HepG2 (cell line): ENCODE measurements around the gene FAM174C. TPM values are rescaled to one million over a fixed set of nuclear protein-coding genes. Genes with fewer than 3 reads are reported as not detected.
A peak's percentile ranks its signal among the peaks of the same experiment; 100 is the strongest.

ENCODE experiments used
- ATAD3A ChIP-seq: sonication (generic); formaldehyde crosslinking; IDR thresholded peaks from 2 replicates; pipeline ENCODE4 v1.4.0; 2020; ENCODE audit warnings: missing genetic modification reagents
- HBP1 ChIP-seq: IDR thresholded peaks from 2 replicates; pipeline ENCODE4 v1.6.1; 2016; ENCODE audit warnings: low read depth, control low read depth
- MBD4 ChIP-seq: IDR thresholded peaks from 2 replicates; pipeline ENCODE4 v1.6.1; 2012; ENCODE audit warnings: low read length, inconsistent platforms, borderline replicate concordance
- MEF2D ChIP-seq: sonication (generic); formaldehyde crosslinking; IDR thresholded peaks from 2 replicates; pipeline ENCODE4 v1.5.1; 2020; ENCODE audit warnings: mild to moderate bottlenecking, missing genetic modification reagents
- NR2F2 ChIP-seq: IDR thresholded peaks from 2 replicates; pipeline ENCODE4 v1.6.1; 2012; ENCODE audit warnings: low read depth, inconsistent platforms, borderline replicate concordance
- POLR2A ChIP-seq, 2 experiments: IDR thresholded peaks; 2 replicates each; pipeline ENCODE4 v1.6.1; 2011; ENCODE audit warnings: low read depth in 2 of 2, low read length in 2 of 2, mild to moderate bottlenecking in 1 of 2, moderate library complexity in 1 of 2; ENCODE audit not compliant: insufficient read depth in 1 of 2
- RARA ChIP-seq: IDR thresholded peaks from 2 replicates; pipeline ENCODE4 v1.6.1; 2016; ENCODE audit warnings: missing genetic modification reagents, missing compliant biosample characterization
- RBM39 ChIP-seq: fragments of 200-400 bp; formaldehyde crosslinking; IDR thresholded peaks from one replicate; pipeline ENCODE4 v1.6.1; 2018; ENCODE audit warnings: antibody characterized with exemption, mild to moderate bottlenecking, low read depth, low read length; ENCODE audit not compliant: poor library complexity, severe bottlenecking
- SNAPC5 ChIP-seq: sonication (generic); formaldehyde crosslinking; IDR thresholded peaks from 2 replicates; pipeline ENCODE4 v1.8.1; 2023; ENCODE audit warnings: mild to moderate bottlenecking, missing genetic modification reagents, borderline replicate concordance
- TEAD3 ChIP-seq: optimal IDR thresholded peaks from 2 replicates; pipeline ENCODE3; 2016; ENCODE audit warnings: borderline replicate concordance
- ZFP41 ChIP-seq: sonication (generic); formaldehyde crosslinking; IDR thresholded peaks from 2 replicates; pipeline ENCODE4 v1.4.0; 2020; ENCODE audit warnings: mild to moderate bottlenecking, missing genetic modification reagents, borderline replicate concordance
- ZNF207 ChIP-seq: fragments of 450-650 bp; IDR thresholded peaks from 2 replicates; pipeline ENCODE4 v1.6.1; 2016; ENCODE audit warnings: antibody characterized with exemption, borderline replicate concordance
- ZNF225 ChIP-seq: sonication (generic); formaldehyde crosslinking; IDR thresholded peaks from 2 replicates; pipeline ENCODE4 v1.4.0; 2020; ENCODE audit warnings: mild to moderate bottlenecking, missing genetic modification reagents
- ZNF337 ChIP-seq: sonication (generic); formaldehyde crosslinking; IDR thresholded peaks from 2 replicates; pipeline ENCODE4 v1.5.1; 2020; ENCODE audit warnings: missing genetic modification reagents, low read depth, mild to moderate bottlenecking, borderline replicate concordance
- ZNF34 ChIP-seq: sonication (generic); formaldehyde crosslinking; IDR thresholded peaks from 2 replicates; pipeline ENCODE4 v1.4.0; 2020; ENCODE audit warnings: mild to moderate bottlenecking, missing genetic modification reagents, borderline replicate concordance
- ZNF513 ChIP-seq: sonication (generic); formaldehyde crosslinking; conservative IDR thresholded peaks from 2 replicates; pipeline ENCODE4 v1.5.0; 2020; ENCODE audit warnings: missing genetic modification reagents
- ZNF569 ChIP-seq: sonication (generic); formaldehyde crosslinking; IDR thresholded peaks from 2 replicates; pipeline ENCODE4 v1.5.0; 2020; ENCODE audit warnings: mild to moderate bottlenecking, missing genetic modification reagents, moderate library complexity, borderline replicate concordance
- polyA plus RNA-seq, 8 experiments: library from polyadenylated mRNA; depleted of rRNA in 3 of 8; stranded (reverse) in 7 of 8; unstranded in 1 of 8; fragments of >200 nt; fragmentation: Illumina TruSeq in 4 of 8; extraction: Trizol in 4 of 8; gene quantifications; 2 replicates each; pipeline versions ENCODE4 v1.2.1 to v1.2.3, GENCODE V29; 2011 to 2016; ENCODE audit warnings: low read depth in 4 of 8, missing spikeins in 1 of 8, mixed read lengths in 1 of 8; ENCODE audit not compliant: insufficient read depth in 1 of 8
- total RNA-seq, 5 experiments: library from RNA; depleted of rRNA; stranded (reverse); fragments of >200 nt; fragmentation: Illumina TruSeq; extraction: Trizol; gene quantifications; 2 replicates each; pipeline ENCODE4 v1.2.3, GENCODE V29; 2016; ENCODE audit warnings: low read depth in 1 of 5
- TF ChIP-seq, protein P1 (sequence below): sonication (generic); formaldehyde crosslinking; IDR thresholded peaks from 2 replicates; pipeline ENCODE4 v1.4.0; 2020; ENCODE audit warnings: missing genetic modification reagents
- TF ChIP-seq, protein P2 (sequence below): sonication (generic); formaldehyde crosslinking; IDR thresholded peaks from 2 replicates; pipeline ENCODE4 v1.9.0; 2021; ENCODE audit warnings: missing genetic modification reagents, mild to moderate bottlenecking, borderline replicate concordance
- TF ChIP-seq, protein P3 (sequence below): sonication (generic); formaldehyde crosslinking; IDR thresholded peaks from 2 replicates; pipeline ENCODE4 v1.8.0; 2022; ENCODE audit warnings: missing genetic modification reagents, low read depth, mild to moderate bottlenecking, borderline replicate concordance

Gene FAM174C
- total and polyA plus RNA-seq, 2 of the 13 experiments (the other 11 are each of a cell fraction or from before 2014, with no cell fraction given): 19.5 to 31.3 TPM

GRCh38 chr19:1251330-1252220 is 23.8 kb upstream of the FAM174C start (continued):
- TF ChIP-seq ZNF34 (CRISPR knock-in tag): no peak
- TF ChIP-seq MEF2D (CRISPR knock-in tag): 0 out of 2 replicates have a peak, but pooled peaks have one; percentile 27
- no peak for TF ChIP-seq SNAPC5
- TF ChIP-seq, protein P1, sequence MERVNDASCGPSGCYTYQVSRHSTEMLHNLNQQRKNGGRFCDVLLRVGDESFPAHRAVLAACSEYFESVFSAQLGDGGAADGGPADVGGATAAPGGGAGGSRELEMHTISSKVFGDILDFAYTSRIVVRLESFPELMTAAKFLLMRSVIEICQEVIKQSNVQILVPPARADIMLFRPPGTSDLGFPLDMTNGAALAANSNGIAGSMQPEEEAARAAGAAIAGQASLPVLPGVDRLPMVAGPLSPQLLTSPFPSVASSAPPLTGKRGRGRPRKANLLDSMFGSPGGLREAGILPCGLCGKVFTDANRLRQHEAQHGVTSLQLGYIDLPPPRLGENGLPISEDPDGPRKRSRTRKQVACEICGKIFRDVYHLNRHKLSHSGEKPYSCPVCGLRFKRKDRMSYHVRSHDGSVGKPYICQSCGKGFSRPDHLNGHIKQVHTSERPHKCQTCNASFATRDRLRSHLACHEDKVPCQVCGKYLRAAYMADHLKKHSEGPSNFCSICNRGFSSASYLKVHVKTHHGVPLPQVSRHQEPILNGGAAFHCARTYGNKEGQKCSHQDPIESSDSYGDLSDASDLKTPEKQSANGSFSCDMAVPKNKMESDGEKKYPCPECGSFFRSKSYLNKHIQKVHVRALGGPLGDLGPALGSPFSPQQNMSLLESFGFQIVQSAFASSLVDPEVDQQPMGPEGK: peak; percentile 85
- TF ChIP-seq ATAD3A: no peak
- TF ChIP-seq, protein P2, sequence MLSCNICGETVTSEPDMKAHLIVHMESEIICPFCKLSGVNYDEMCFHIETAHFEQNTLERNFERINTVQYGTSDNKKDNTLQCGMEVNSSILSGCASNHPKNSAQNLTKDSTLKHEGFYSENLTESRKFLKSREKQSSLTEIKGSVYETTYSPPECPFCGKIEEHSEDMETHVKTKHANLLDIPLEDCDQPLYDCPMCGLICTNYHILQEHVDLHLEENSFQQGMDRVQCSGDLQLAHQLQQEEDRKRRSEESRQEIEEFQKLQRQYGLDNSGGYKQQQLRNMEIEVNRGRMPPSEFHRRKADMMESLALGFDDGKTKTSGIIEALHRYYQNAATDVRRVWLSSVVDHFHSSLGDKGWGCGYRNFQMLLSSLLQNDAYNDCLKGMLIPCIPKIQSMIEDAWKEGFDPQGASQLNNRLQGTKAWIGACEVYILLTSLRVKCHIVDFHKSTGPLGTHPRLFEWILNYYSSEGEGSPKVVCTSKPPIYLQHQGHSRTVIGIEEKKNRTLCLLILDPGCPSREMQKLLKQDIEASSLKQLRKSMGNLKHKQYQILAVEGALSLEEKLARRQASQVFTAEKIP (CRISPR knock-in tag): no peak
- no peak for TF ChIP-seq MBD4
- TF ChIP-seq RARA: peak; percentile 89
- no peak for TF ChIP-seq NR2F2
- peak; percentile 59 for TF ChIP-seq RBM39
- TF ChIP-seq, protein P3, sequence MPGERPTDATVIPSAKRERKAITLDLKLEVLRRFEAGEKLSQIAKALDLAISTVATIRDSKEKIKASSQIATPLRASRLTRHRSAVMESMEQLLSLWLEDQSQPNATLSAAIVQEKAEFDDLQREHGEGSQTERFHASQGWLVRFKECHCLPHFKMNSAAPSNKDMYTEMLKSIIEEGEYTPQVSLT: no peak
- TF ChIP-seq ZNF225 (CRISPR knock-in tag): 0 out of 2 replicates have a peak, but pooled peaks have one; percentile 15
- peak; percentile 51 to 57; a peak in 3 of 4 replicates for TF ChIP-seq POLR2A (IDR thresholded peaks at IDR 0.05; ENCODE audit: insufficient read depth in 1 of 2, low read depth in 2 of 2, low read length in 2 of 2)
- TF ChIP-seq ZFP41: no peak
- TF ChIP-seq ZNF207: no peak
- TF ChIP-seq TEAD3 (CRISPR knock-in tag): no peak
- no peak for TF ChIP-seq ZNF513 (CRISPR knock-in tag)
- TF ChIP-seq HBP1 (CRISPR knock-in tag): no peak
- TF ChIP-seq ZNF337 (CRISPR knock-in tag): no peak
- no peak for TF ChIP-seq ZNF569 (CRISPR knock-in tag)
